Muscle of arm (tissue), 12 donors: Measurements from ENCODE around the gene PIGZ. TPM values are rescaled to one million over a fixed set of nuclear protein-coding genes. Genes with fewer than 3 reads are reported as not detected.

Experiments
- DNase-seq: peaks from one replicate; pipeline ENCODE4 v3.0.0-alpha.2; 2013
- polyA plus RNA-seq, 12 donors: library from polyadenylated mRNA; unstranded; fragments of 120-200 nt; gene quantifications; one replicate each; pipeline ENCODE4 v1.2.1, GENCODE V29; 2013; ENCODE audit not compliant: insufficient read length in 12 of 12

Gene PIGZ
- polyA plus RNA-seq, 12 donors: 0.63 to 8.6 (median 1.5) TPM; not detected in 1

- no peak for DNase-seq
Measured at GRCh38 chr3:196916221-196916620, 52.4 kb downstream of the PIGZ start.

- no peak for DNase-seq
Measured at GRCh38 chr3:196915375-196915774, 53.3 kb downstream of the PIGZ start.

GRCh38 chr3:196914866-196915265, 53.8 kb downstream of the PIGZ start:
- DNase-seq: no peak

GRCh38 chr3:196903740-196904139, 64.9 kb downstream of the PIGZ start:
- DNase-seq: no peak

GRCh38 chr3:196902296-196902695, 66.3 kb downstream of the PIGZ start:
- DNase-seq: no peak

- no peak for DNase-seq
Measured at GRCh38 chr3:196901768-196902167, 66.9 kb downstream of the PIGZ start.

Other genes starting within 250 kb of the PIGZ start
- gene PAK2, start 229.0 kb downstream of the PIGZ start, polyA plus RNA-seq: 10 to 100 TPM in 11 of 12 donors, not detected in 1; 48.4 to 65.2 (median 55.9) TPM
- 10 to 100 TPM in 11 of 12 donors, not detected in 1; 13.3 to 27.6 (median 18.7) TPM for gene SENP5, start 100.9 kb downstream of the PIGZ start, polyA plus RNA-seq
- 10 to 100 TPM in 11 of 12 donors, not detected in 1; 73.5 to 88.7 (median 80.9) TPM for gene NCBP2, start 26.3 kb downstream of the PIGZ start, polyA plus RNA-seq
- gene MELTF, start 61.0 kb upstream of the PIGZ start, polyA plus RNA-seq: 10 to 100 TPM in 2 of 12 donors, 1 to 10 TPM in 9, not detected in 1; 5.2 to 18.7 (median 7.9) TPM